Muscle of leg (tissue), 11 donors: ENCODE results near the gene MMEL1. TPM values are rescaled to one million over a fixed set of nuclear protein-coding genes. Genes with fewer than 3 reads are reported as not detected.

Experiments
- DNase-seq: peaks from one replicate; pipeline ENCODE4 v3.0.0; 2013
- H3K27ac ChIP-seq: one replicate; pipeline ENCODE4 v1.5.1; 2013; ENCODE audit warnings: mild to moderate bottlenecking, low read length, control low read depth
- H3K27me3 ChIP-seq: one replicate; pipeline ENCODE4 v1.6.1; 2013; ENCODE audit warnings: low read length; ENCODE audit not compliant: control insufficient read depth, insufficient read depth
- H3K36me3 ChIP-seq: one replicate; pipeline ENCODE4 v1.6.1; 2013; ENCODE audit warnings: low read length; ENCODE audit not compliant: control insufficient read depth, insufficient read depth
- H3K4me1 ChIP-seq: one replicate; pipeline ENCODE4 v1.6.1; 2013; ENCODE audit warnings: low read length; ENCODE audit not compliant: control insufficient read depth, insufficient read depth
- H3K4me3 ChIP-seq: one replicate; pipeline ENCODE4 v1.5.1; 2013; ENCODE audit warnings: low read length, control low read depth
- H3K9me3 ChIP-seq: replicated peaks from 2 replicates; pipeline ENCODE4 v1.6.1; 2013; ENCODE audit warnings: low read depth, low read length; ENCODE audit not compliant: control insufficient read depth
- WGBS: methylation state at CpG from one replicate; pipeline ENCODE4 v1.1.5; 2013; ENCODE audit warnings: missing lambda C conversion rate; ENCODE audit not compliant: insufficient coverage; 5-methylcytosine and 5-hydroxymethylcytosine counted together
- polyA plus RNA-seq, 8 donors: library from polyadenylated mRNA; unstranded; fragments of 120-200 nt; gene quantifications; one replicate each; pipeline versions ENCODE4 v1.2.1 to v1.2.3, GENCODE V29; 2013; ENCODE audit warnings: inconsistent platforms in 1 of 8, low replicate concordance in 1 of 8; ENCODE audit not compliant: insufficient read length in 8 of 8, insufficient read depth in 1 of 8
- total RNA-seq: library from RNA; stranded (reverse); fragments of 120-200 nt; gene quantifications from one replicate; pipeline ENCODE4 v1.2.4, GENCODE V29; 2013

Gene MMEL1
- total and polyA plus RNA-seq, 9 donors, result 0.29 to 1.2 (median 0.61) TPM

- Histone ChIP-seq H3K36me3 (no peaks in the 10 kb centered on the region), H3K4me3 (no peak overlapping the region), H3K27me3 (peaks cover 7% of the 10 kb centered on the region), H3K27ac (no peak overlapping the region), H3K9me3 (no peaks in the 10 kb centered on the region), H3K4me1 (peaks cover 15% of the 10 kb centered on the region)
- 71% methylated on average over 8 of the region's 14 CpGs for WGBS
- DNase-seq, result no peak
These were observed 27.8 kb downstream of the MMEL1 start for GRCh38 chr1:2604844-2605508.

- WGBS, result 82% methylated on average over 10 of the region's 19 CpGs
- Histone ChIP-seq H3K4me1 (peaks cover 15% of the 10 kb centered on the region), H3K36me3 (no peaks in the 10 kb centered on the region), H3K9me3 (no peaks in the 10 kb centered on the region), H3K27me3 (peaks cover 5% of the 10 kb centered on the region), H3K27ac (no peak overlapping the region), H3K4me3 (no peak overlapping the region)
- no peak for DNase-seq
These were observed 28.5 kb downstream of the MMEL1 start for GRCh38 chr1:2604156-2604843.

GRCh38 chr1:2603521-2604155 is 29.2 kb downstream of the MMEL1 start:
- no peaks in the 10 kb centered on the region for H3K36me3 ChIP-seq
- peaks cover 2% of the 10 kb centered on the region for H3K9me3 ChIP-seq
- WGBS, result 81% methylated on average over 21 of the region's 25 CpGs
- no peak overlapping the region for H3K27ac ChIP-seq
- H3K4me3 ChIP-seq, result no peak overlapping the region
- peaks cover 15% of the 10 kb centered on the region for H3K4me1 ChIP-seq
- H3K27me3 ChIP-seq, result peaks cover 5% of the 10 kb centered on the region
- no peak for DNase-seq

GRCh38 chr1:2602866-2603520 is 29.8 kb downstream of the MMEL1 start:
- WGBS, result 73% methylated on average over 11 of the region's 18 CpGs
- no peak overlapping the region for H3K27ac ChIP-seq
- no peaks in the 10 kb centered on the region for H3K36me3 ChIP-seq
- no peak for DNase-seq
- H3K9me3 ChIP-seq, result peaks cover 5% of the 10 kb centered on the region
- H3K4me1 ChIP-seq, result peaks cover 13% of the 10 kb centered on the region
- peaks cover 5% of the 10 kb centered on the region for H3K27me3 ChIP-seq
- H3K4me3 ChIP-seq, result no peak overlapping the region

- Histone ChIP-seq H3K27me3 (peaks cover 5% of the 10 kb centered on the region), H3K36me3 (no peaks in the 10 kb centered on the region), H3K9me3 (peaks cover 5% of the 10 kb centered on the region), H3K4me3 (no peak overlapping the region), H3K27ac (no peak overlapping the region), H3K4me1 (peaks cover 8% of the 10 kb centered on the region)
- 76% methylated on average over 14 of the region's 15 CpGs for WGBS
- DNase-seq, result no peak
These were observed 30.4 kb downstream of the MMEL1 start for GRCh38 chr1:2602311-2602835.

GRCh38 chr1:2601721-2602303 is 31.0 kb downstream of the MMEL1 start:
- 90% methylated on average over 9 of the region's 18 CpGs for WGBS
- peaks cover 3% of the 10 kb centered on the region for H3K4me1 ChIP-seq
- H3K36me3 ChIP-seq, result no peaks in the 10 kb centered on the region
- H3K4me3 ChIP-seq, result no peak overlapping the region
- H3K9me3 ChIP-seq, result peaks cover 5% of the 10 kb centered on the region
- peaks cover 5% of the 10 kb centered on the region for H3K27me3 ChIP-seq
- no peak for DNase-seq
- H3K27ac ChIP-seq, result no peak overlapping the region

- Histone ChIP-seq H3K9me3 (peaks cover 5% of the 10 kb centered on the region), H3K27me3 (peaks cover 5% of the 10 kb centered on the region)
- WGBS, result no CpG with 5 or more reads among the region's 3 CpGs
These were observed 34.4 kb downstream of the MMEL1 start for GRCh38 chr1:2598329-2598931.

GRCh38 chr1:2597441-2598328 is 35.1 kb downstream of the MMEL1 start:
- Histone ChIP-seq H3K9me3 (peaks cover 5% of the 10 kb centered on the region), H3K4me1 (peaks cover 11% of the 10 kb centered on the region), H3K36me3 (no peaks in the 10 kb centered on the region), H3K27me3 (peaks cover under 1% of the 10 kb centered on the region), H3K27ac (no peak overlapping the region), H3K4me3 (no peak overlapping the region)
- WGBS, result 64% methylated on average over 34 of the region's 34 CpGs
- DNase-seq, result no peak

More at GRCh38 chr1:2598329-2598931, 34.4 kb downstream of the MMEL1 start:
- Histone ChIP-seq H3K4me1 (peaks cover 9% of the 10 kb centered on the region), H3K36me3 (no peaks in the 10 kb centered on the region), H3K27ac (no peak overlapping the region), H3K4me3 (no peak overlapping the region)
- DNase-seq, result no peak
